ENCODE results near the gene RCC1.
"Not testable (repeated sequence)": the region's sequence is repeated elsewhere in the genome, so short reads cannot be mapped to it uniquely, and the experiment has no call there.

Gene RCC1

GRCh38 chr1:28535180-28535579, 29.3 kb downstream of the RCC1 start:
- H3K4me3 ChIP-seq (ENCODE audit: low read depth, low read length), result no peak overlapping the region
- DNase-seq (ENCODE audit: low read depth), result no peak
- no peak for TF ChIP-seq CTCF (IDR thresholded peaks at IDR 0.05; ENCODE audit: low read depth, low read length, missing control alignments)

GRCh38 chr1:28537457-28538199, 31.8 kb downstream of the RCC1 start:
- no peak for TF ChIP-seq CTCF (IDR thresholded peaks at IDR 0.05; ENCODE audit: low read depth, low read length, missing control alignments)
- H3K4me3 ChIP-seq (ENCODE audit: low read depth, low read length), result no peak overlapping the region
- DNase-seq (ENCODE audit: low read depth), result no peak

- no peak overlapping the region for H3K4me3 ChIP-seq (ENCODE audit: low read depth, low read length)
- TF ChIP-seq CTCF (IDR thresholded peaks at IDR 0.05; ENCODE audit: low read depth, low read length, missing control alignments), result no peak
- DNase-seq (ENCODE audit: low read depth), result no peak
These were observed 32.4 kb downstream of the RCC1 start for GRCh38 chr1:28538286-28538685.

- TF ChIP-seq CTCF (IDR thresholded peaks at IDR 0.05; ENCODE audit: low read depth, low read length, missing control alignments), result no peak
- no peak for DNase-seq (ENCODE audit: low read depth)
- H3K4me3 ChIP-seq (ENCODE audit: low read depth, low read length), result no peak overlapping the region
These were observed 34.8 kb downstream of the RCC1 start for GRCh38 chr1:28540651-28541050.

GRCh38 chr1:28541414-28542015, 35.7 kb downstream of the RCC1 start:
- DNase-seq (ENCODE audit: low read depth); H3K4me3 ChIP-seq (ENCODE audit: low read depth, low read length): not testable (repeated sequence)

GRCh38 chr1:28545246-28545628, 39.4 kb downstream of the RCC1 start:
- H3K4me3 ChIP-seq (ENCODE audit: low read depth, low read length), result no peak overlapping the region
- TF ChIP-seq CTCF (IDR thresholded peaks at IDR 0.05; ENCODE audit: low read depth, low read length, missing control alignments), result no peak
- DNase-seq (ENCODE audit: low read depth), result no peak

GRCh38 chr1:28548318-28548717, 42.5 kb downstream of the RCC1 start:
- H3K4me3 ChIP-seq (ENCODE audit: low read depth, low read length), result no peak overlapping the region
- TF ChIP-seq CTCF (IDR thresholded peaks at IDR 0.05; ENCODE audit: low read depth, low read length, missing control alignments), result no peak
- no peak for DNase-seq (ENCODE audit: low read depth)
